ENCODE data around the gene DPEP3. TPM values are rescaled to one million over a fixed set of nuclear protein-coding genes. Genes with fewer than 3 reads are reported as not detected.
A peak's percentile ranks its signal among the peaks of the same experiment; 100 is the strongest.
"Not testable (repeated sequence)": the region's sequence is repeated elsewhere in the genome, so short reads cannot be mapped to it uniquely, and the experiment has no call there.

The DPEP3 gene
- total RNA-seq, 1 experiment from 2014 or later = not detected

DNA sequence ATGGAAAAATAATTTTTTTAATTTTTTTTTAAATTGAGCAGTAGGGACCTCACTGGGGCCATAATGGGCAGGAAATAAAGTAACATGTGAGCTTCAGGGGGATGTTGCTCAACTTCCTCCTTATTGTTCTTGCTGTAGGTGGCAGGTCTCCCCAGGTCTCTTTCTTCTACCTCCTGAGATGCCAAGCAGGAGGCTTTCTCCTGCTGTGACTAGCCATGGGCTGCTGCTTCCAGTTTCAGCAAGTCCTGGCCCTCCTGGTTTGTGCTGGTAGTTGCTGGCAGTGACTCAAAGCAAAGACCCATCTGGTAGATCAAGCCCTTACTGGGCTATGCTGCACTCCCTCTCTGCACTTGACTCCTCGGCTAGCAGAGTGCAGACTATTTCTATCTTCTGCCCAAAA is 33.1 kb upstream of the DPEP3 start:
- Histone ChIP-seq H2AFZ (ENCODE audit: low read length) (peak overlapping the region; percentile 81; the same call in 1 of the 2 replicates), H3K4me2 (ENCODE audit: low read depth, low read length, poor library complexity, severe bottlenecking) (no peak overlapping the region)

DNA sequence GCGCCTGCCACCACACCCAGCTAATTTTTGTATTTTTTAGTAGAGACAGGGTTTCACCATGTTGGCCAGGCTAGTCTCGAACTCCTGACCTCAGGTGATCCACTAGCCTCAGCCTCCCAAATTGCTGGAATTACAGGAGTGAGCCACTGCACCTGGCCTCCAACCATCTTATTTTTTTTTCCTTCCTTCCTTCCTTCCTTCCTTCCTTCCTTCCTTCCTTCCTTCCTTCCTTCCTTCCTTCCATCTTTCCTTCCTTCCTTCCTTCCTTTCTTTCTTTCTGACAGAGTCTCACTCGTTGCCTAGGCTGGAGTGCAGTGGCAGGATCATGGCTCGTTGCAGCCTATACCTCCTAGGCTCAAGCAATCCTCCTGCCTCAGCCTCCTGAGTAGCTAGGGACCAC is 29.6 kb upstream of the DPEP3 start:
- H3K36me3 ChIP-seq (ENCODE audit: insufficient read depth, low read length); H3K4me1 ChIP-seq (ENCODE audit: low read length); H3K9ac ChIP-seq (ENCODE audit: low read length); H3K9me3 ChIP-seq (ENCODE audit: low read length); DNase-seq; H3K79me2 ChIP-seq (ENCODE audit: low read length); H3K4me2 ChIP-seq (ENCODE audit: low read depth, low read length, poor library complexity, severe bottlenecking); H3K9me2 ChIP-seq (replicated peaks; ENCODE audit: insufficient read depth, low read length); H3K4me3 ChIP-seq (ENCODE audit: low read length); H3K27ac ChIP-seq (ENCODE audit: low read length); H3K27me3 ChIP-seq (ENCODE audit: low read length); H4K20me1 ChIP-seq (ENCODE audit: insufficient read depth, low read depth, low read length); H2AFZ ChIP-seq (ENCODE audit: low read length): not testable (repeated sequence)

More for the DNA sequence above, 33.1 kb upstream of the DPEP3 start:
- Histone ChIP-seq H3K27ac (ENCODE audit: low read length) (no peak overlapping the region), H4K20me1 (ENCODE audit: insufficient read depth, low read depth, low read length) (no peaks in the 10 kb centered on the region), H3K9ac (ENCODE audit: low read length) (no peak overlapping the region), H3K36me3 (ENCODE audit: insufficient read depth, low read length) (no peaks in the 10 kb centered on the region), H3K27me3 (ENCODE audit: low read length) (no peaks in the 10 kb centered on the region), H3K4me3 (ENCODE audit: low read length) (no peak overlapping the region), H3K4me1 (ENCODE audit: low read length) (peaks cover 3% of the 10 kb centered on the region; the same call in 1 of the 2 replicates), H3K9me3 (ENCODE audit: low read length) (no peaks in the 10 kb centered on the region), H3K79me2 (ENCODE audit: low read length) (no peaks in the 10 kb centered on the region), H3K9me2 (replicated peaks; ENCODE audit: insufficient read depth, low read length) (no peaks in the 10 kb centered on the region)
- no peak for DNase-seq

DNA sequence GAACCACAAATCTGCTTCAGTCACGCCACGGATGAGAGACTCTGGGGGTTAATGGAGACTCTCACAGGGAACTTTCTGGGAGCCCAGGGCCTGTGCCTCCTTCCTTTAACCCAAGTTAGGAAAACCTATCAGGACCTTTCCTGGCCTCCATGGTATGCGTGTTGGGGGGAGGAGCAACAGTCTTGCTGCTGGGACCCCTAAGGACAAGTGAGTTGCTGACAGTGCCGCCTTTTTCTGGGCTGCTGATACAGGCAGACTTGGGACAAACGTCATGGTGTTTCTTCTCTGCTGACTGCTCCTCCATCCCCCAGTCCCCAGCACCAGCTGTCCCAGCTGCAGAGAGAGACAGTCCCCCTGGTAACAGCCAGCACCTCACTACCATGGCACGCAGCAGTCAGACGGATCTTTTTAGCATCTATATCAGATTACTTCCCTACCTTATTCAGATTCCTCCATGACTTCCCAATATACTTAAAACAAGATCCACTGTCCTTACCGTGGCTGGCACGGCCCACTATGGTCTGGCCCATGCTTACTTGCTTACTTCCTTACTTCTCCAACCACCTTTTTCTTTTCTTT is 28.9 kb upstream of the DPEP3 start:
- no peak for DNase-seq
- Histone ChIP-seq H2AFZ (ENCODE audit: low read length) (no peak overlapping the region), H3K4me1 (ENCODE audit: low read length) (peaks cover 9% of the 10 kb centered on the region), H3K36me3 (ENCODE audit: insufficient read depth, low read length) (no peaks in the 10 kb centered on the region), H3K9me2 (replicated peaks; ENCODE audit: insufficient read depth, low read length) (no peaks in the 10 kb centered on the region), H4K20me1 (ENCODE audit: insufficient read depth, low read depth, low read length) (no peaks in the 10 kb centered on the region), H3K4me2 (ENCODE audit: low read depth, low read length, poor library complexity, severe bottlenecking) (no peak overlapping the region), H3K27me3 (ENCODE audit: low read length) (no peaks in the 10 kb centered on the region), H3K79me2 (ENCODE audit: low read length) (no peaks in the 10 kb centered on the region), H3K9ac (ENCODE audit: low read length) (no peak overlapping the region), H3K27ac (ENCODE audit: low read length) (no peak overlapping the region), H3K4me3 (ENCODE audit: low read length) (no peak overlapping the region), H3K9me3 (ENCODE audit: low read length) (no peaks in the 10 kb centered on the region)

DNA sequence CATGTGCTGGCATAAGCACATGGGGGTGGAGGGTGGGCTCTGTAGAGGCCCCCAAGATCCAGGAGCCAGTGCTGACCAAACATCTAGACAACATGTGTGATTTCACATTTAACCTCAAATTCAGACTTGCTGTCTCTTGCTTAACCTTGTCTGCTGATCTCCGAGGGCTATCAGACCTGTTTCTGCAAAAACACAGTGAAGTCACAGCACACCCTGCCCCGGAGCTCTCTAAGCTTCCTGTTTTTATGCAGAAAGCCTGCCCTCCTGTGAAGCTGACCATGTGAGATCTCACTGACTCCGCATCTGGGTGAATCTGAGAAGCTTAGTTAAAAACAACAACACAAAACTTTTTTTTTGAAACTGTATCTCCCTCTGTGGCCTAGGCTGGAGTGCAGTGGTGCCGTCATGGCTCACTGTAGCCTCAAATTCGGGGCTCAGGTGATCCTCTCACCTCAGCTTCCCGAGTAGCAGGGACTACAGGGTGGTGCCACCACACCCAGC is 25.5 kb upstream of the DPEP3 start:
- Histone ChIP-seq H3K4me2 (ENCODE audit: low read depth, low read length, poor library complexity, severe bottlenecking) (no peak overlapping the region), H3K9ac (ENCODE audit: low read length) (0 out of 2 replicates have a peak overlapping the region, but pooled peaks have one; percentile 30), H3K27ac (ENCODE audit: low read length) (no peak overlapping the region), H3K4me1 (ENCODE audit: low read length) (peaks cover 7% of the 10 kb centered on the region), H3K27me3 (ENCODE audit: low read length) (no peaks in the 10 kb centered on the region), H3K9me3 (ENCODE audit: low read length) (no peaks in the 10 kb centered on the region), H3K4me3 (ENCODE audit: low read length) (no peak overlapping the region), H4K20me1 (ENCODE audit: insufficient read depth, low read depth, low read length) (no peaks in the 10 kb centered on the region), H2AFZ (ENCODE audit: low read length) (peak overlapping the region; percentile 90), H3K36me3 (ENCODE audit: insufficient read depth, low read length) (no peaks in the 10 kb centered on the region), H3K9me2 (replicated peaks; ENCODE audit: insufficient read depth, low read length) (no peaks in the 10 kb centered on the region), H3K79me2 (ENCODE audit: low read length) (no peaks in the 10 kb centered on the region)
- peak; percentile 65 for DNase-seq

DNA sequence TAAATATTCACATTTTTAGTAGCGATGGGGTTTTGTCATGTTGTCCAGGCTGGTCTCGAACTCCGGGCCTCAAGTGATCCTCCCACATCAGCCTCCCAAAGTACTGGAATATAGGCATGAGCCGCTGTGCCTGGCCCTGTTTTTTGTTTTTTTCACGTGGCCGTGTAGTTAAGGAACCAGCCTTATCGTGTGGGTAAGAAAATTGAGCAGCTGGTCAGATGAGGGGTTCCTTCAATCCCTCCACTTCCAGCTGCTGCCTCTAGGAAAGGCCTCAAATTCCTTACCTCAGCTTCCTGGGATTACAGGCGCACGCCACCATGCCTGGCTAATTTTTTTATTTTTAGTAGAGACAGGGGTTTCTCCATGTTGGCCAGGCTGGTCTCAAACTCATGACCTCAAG is 24.9 kb upstream of the DPEP3 start:
- Histone ChIP-seq H3K79me2 (ENCODE audit: low read length) (no peaks in the 10 kb centered on the region), H3K4me2 (ENCODE audit: low read depth, low read length, poor library complexity, severe bottlenecking) (no peak overlapping the region), H3K9me3 (ENCODE audit: low read length) (no peaks in the 10 kb centered on the region), H4K20me1 (ENCODE audit: insufficient read depth, low read depth, low read length) (no peaks in the 10 kb centered on the region), H3K4me1 (ENCODE audit: low read length) (peaks cover 12% of the 10 kb centered on the region), H3K9me2 (replicated peaks; ENCODE audit: insufficient read depth, low read length) (no peaks in the 10 kb centered on the region), H3K36me3 (ENCODE audit: insufficient read depth, low read length) (no peaks in the 10 kb centered on the region), H3K27me3 (ENCODE audit: low read length) (no peaks in the 10 kb centered on the region), H3K9ac (ENCODE audit: low read length) (no peak overlapping the region), H2AFZ (ENCODE audit: low read length) (peak overlapping the region; percentile 90; the same call in 1 of the 2 replicates), H3K27ac (ENCODE audit: low read length) (no peak overlapping the region), H3K4me3 (ENCODE audit: low read length) (no peak overlapping the region)
- DNase-seq = no peak

DNA sequence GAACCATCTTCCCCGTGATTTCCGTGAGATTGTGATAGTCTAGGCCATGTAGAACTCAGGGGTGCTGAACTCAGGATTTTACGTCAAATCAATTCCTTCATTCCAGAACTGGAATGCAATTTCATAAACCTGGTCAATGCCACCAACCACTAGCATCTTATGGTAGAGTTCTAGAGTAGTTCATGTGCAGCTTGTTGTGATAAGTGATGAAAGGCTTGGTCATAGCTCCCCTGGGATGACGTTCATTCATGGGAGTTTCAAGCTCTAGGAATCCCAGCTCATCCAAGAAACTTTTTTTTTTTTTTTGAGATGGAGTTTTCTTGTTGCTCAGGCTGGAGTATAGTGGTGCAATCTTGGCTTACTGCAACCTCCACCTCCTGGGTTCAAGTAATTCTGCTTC is 22.7 kb upstream of the DPEP3 start:
- H3K36me3 ChIP-seq (ENCODE audit: insufficient read depth, low read length) = no peaks in the 10 kb centered on the region

DNA sequence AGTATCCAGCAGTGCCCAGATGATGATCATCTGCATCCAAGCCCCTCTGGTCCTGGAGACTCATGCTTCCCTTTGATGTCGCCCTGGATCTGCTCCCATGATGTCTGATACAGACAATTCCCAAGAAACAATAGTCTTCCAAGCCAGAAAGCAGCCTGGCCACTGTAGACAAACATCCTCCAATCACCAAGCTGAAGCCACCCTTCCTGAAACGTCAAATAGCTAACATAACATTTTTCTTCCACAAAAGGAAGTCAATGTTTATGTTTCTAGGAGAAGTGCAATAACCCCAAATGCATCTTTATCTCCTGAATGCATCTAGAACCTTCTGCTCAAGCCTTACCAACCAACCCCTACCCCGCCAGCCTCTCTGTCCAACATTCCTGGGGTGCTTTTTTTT is 20.2 kb upstream of the DPEP3 start:
- DNase-seq = no peak
- H3K79me2 ChIP-seq (ENCODE audit: low read length) = no peaks in the 10 kb centered on the region
- H3K9ac ChIP-seq (ENCODE audit: low read length) = peak overlapping the region; percentile 58
- H3K4me1 ChIP-seq (ENCODE audit: low read length) = peaks cover 31% of the 10 kb centered on the region
- peak overlapping the region; percentile 50 for H3K4me3 ChIP-seq (ENCODE audit: low read length)
- H2AFZ ChIP-seq (ENCODE audit: low read length) = peak overlapping the region; percentile 74
- H3K9me3 ChIP-seq (ENCODE audit: low read length) = no peaks in the 10 kb centered on the region
- H3K27ac ChIP-seq (ENCODE audit: low read length) = peak overlapping the region; percentile 74
- peak overlapping the region; percentile 61 for H3K4me2 ChIP-seq (ENCODE audit: low read depth, low read length, poor library complexity, severe bottlenecking)
- H3K27me3 ChIP-seq (ENCODE audit: low read length) = no peaks in the 10 kb centered on the region
- no peaks in the 10 kb centered on the region for H4K20me1 ChIP-seq (ENCODE audit: insufficient read depth, low read depth, low read length)
- H3K36me3 ChIP-seq (ENCODE audit: insufficient read depth, low read length) = no peaks in the 10 kb centered on the region
- no peaks in the 10 kb centered on the region for H3K9me2 ChIP-seq (replicated peaks; ENCODE audit: insufficient read depth, low read length)

More for the DNA sequence above, 22.7 kb upstream of the DPEP3 start:
- no peaks in the 10 kb centered on the region for H3K9me2 ChIP-seq (replicated peaks; ENCODE audit: insufficient read depth, low read length)
- no peak overlapping the region for H2AFZ ChIP-seq (ENCODE audit: low read length)
- no peak for DNase-seq
- no peak overlapping the region for H3K27ac ChIP-seq (ENCODE audit: low read length)
- no peak overlapping the region for H3K4me2 ChIP-seq (ENCODE audit: low read depth, low read length, poor library complexity, severe bottlenecking)
- H3K4me1 ChIP-seq (ENCODE audit: low read length) = peaks cover 24% of the 10 kb centered on the region
- H3K27me3 ChIP-seq (ENCODE audit: low read length) = no peaks in the 10 kb centered on the region
- H3K9me3 ChIP-seq (ENCODE audit: low read length) = no peaks in the 10 kb centered on the region
- H4K20me1 ChIP-seq (ENCODE audit: insufficient read depth, low read depth, low read length) = no peaks in the 10 kb centered on the region
- no peaks in the 10 kb centered on the region for H3K79me2 ChIP-seq (ENCODE audit: low read length)
- H3K9ac ChIP-seq (ENCODE audit: low read length) = no peak overlapping the region
- H3K4me3 ChIP-seq (ENCODE audit: low read length) = no peak overlapping the region

DNA sequence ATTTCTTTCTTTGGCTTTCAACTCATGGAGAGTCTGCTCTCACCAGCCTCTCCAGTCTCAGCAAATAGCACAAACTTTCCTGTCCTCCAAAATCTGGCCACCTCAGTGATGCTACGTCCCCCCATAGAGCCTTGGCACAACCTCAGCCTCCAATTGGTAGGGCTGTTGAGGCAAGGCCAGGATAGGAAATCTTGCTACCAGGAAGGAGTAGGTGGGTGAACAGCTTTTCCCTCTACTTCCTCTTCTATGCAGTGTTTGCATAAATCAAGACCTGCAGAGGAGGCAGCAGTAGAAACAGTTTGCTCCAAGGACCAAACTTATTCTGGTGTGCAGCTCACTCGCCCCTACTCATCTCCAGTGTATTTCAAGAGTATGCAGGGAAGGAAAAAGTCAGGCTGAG is 19.7 kb upstream of the DPEP3 start:
- Histone ChIP-seq H3K9me2 (replicated peaks; ENCODE audit: insufficient read depth, low read length) (no peaks in the 10 kb centered on the region), H3K4me2 (ENCODE audit: low read depth, low read length, poor library complexity, severe bottlenecking) (peak overlapping the region; percentile 61), H3K79me2 (ENCODE audit: low read length) (no peaks in the 10 kb centered on the region), H3K4me3 (ENCODE audit: low read length) (peak overlapping the region; percentile 50), H3K9ac (ENCODE audit: low read length) (peak overlapping the region; percentile 58), H4K20me1 (ENCODE audit: insufficient read depth, low read depth, low read length) (no peaks in the 10 kb centered on the region), H3K27ac (ENCODE audit: low read length) (peak overlapping the region; percentile 74), H2AFZ (ENCODE audit: low read length) (peak overlapping the region; percentile 74), H3K4me1 (ENCODE audit: low read length) (peaks cover 35% of the 10 kb centered on the region), H3K27me3 (ENCODE audit: low read length) (no peaks in the 10 kb centered on the region), H3K9me3 (ENCODE audit: low read length) (no peaks in the 10 kb centered on the region), H3K36me3 (ENCODE audit: insufficient read depth, low read length) (no peaks in the 10 kb centered on the region)
- peak; percentile 84 for DNase-seq

Data from Karpas-422 (cell line).